Panc1 (cell line): Measurements from ENCODE around the gene TSC22D4. TPM values are rescaled to one million over a fixed set of nuclear protein-coding genes. Genes with fewer than 3 reads are reported as not detected.
A peak's percentile ranks its signal among the peaks of the same experiment; 100 is the strongest.
"Not testable (repeated sequence)": the region's sequence is repeated elsewhere in the genome, so short reads cannot be mapped to it uniquely, and the experiment has no call there.

Experiments
- ATAC-seq: fragments of 200-7000 bp; cut with Tn5 transposase; 2 replicates; pipeline ENCODE4 v1.9.1; 2020; ENCODE audit warnings: mild to moderate bottlenecking, moderate library complexity
- BruUV-seq: library from RNA; stranded (reverse); fragments of 400-500 nt; replicated peaks from 2 replicates; lab custom pipeline; 2021; lab: Mats Ljungman, UMichigan
- CTCF ChIA-PET: fragments of 300-600 bp; sonication (Branson Sonifier 250); formaldehyde crosslinking; loops from one replicate; lab custom pipeline; 2022; ENCODE audit warnings: antibody characterized with exemption; lab: Charles Lee
- POLR2A ChIA-PET: fragments of 300-600 bp; sonication (Branson Sonifier 250); formaldehyde crosslinking; loops from one replicate; lab custom pipeline; 2022; ENCODE audit warnings: antibody characterized with exemption; lab: Charles Lee
- DNase-seq: peaks from one replicate; pipeline ENCODE4 v3.0.0-alpha.2; 2010; ENCODE audit warnings: low read depth, low spot score
- H3K27ac ChIP-seq: 2 replicates; pipeline ENCODE4 v1.5.1; 2011; ENCODE audit warnings: mild to moderate bottlenecking, low read length, inconsistent platforms
- H3K27me3 ChIP-seq: fragments of 200-500 bp; sonication (Bioruptor generic); 2 replicates; pipeline ENCODE4 v1.6.0; 2014; ENCODE audit warnings: low read length, inconsistent platforms; ENCODE audit not compliant: control insufficient read depth, insufficient read depth
- H3K36me3 ChIP-seq: fragments of 200-500 bp; sonication (Bioruptor generic); 2 replicates; pipeline ENCODE4 v1.5.1; 2014; ENCODE audit warnings: inconsistent platforms, mild to moderate bottlenecking, low read length, moderate library complexity; ENCODE audit not compliant: control insufficient read depth, insufficient read depth
- H3K4me1 ChIP-seq: 2 replicates; pipeline ENCODE4 v1.5.1; 2011; ENCODE audit warnings: inconsistent platforms, mild to moderate bottlenecking, low read length, moderate library complexity; ENCODE audit not compliant: control insufficient read depth, insufficient read depth
- H3K4me3 ChIP-seq, 2 experiments: 2 replicates each; pipeline ENCODE4 v1.5.1; 2011 to 2012; ENCODE audit warnings: low read depth in 2 of 2, low read length in 2 of 2, mild to moderate bottlenecking in 2 of 2, inconsistent platforms in 1 of 2, moderate library complexity in 1 of 2
- H3K9me3 ChIP-seq: fragments of 200-500 bp; sonication (Bioruptor generic); 2 replicates; pipeline ENCODE4 v1.5.1; 2014; ENCODE audit warnings: low read depth, mild to moderate bottlenecking, inconsistent platforms, low read length, moderate library complexity; ENCODE audit not compliant: control insufficient read depth, insufficient read depth
- POLR2AphosphoS5 ChIP-seq: IDR thresholded peaks from 2 replicates; pipeline ENCODE4 v1.6.1; 2012; ENCODE audit warnings: mild to moderate bottlenecking, low read depth, low read length, moderate library complexity
- REST ChIP-seq, 2 experiments: IDR thresholded peaks; 2 replicates each; pipeline ENCODE4 v1.6.1; 2011 to 2012; ENCODE audit warnings: low read depth in 2 of 2, control low read depth in 1 of 2, low read length in 1 of 2, mild to moderate bottlenecking in 1 of 2, moderate library complexity in 1 of 2; ENCODE audit not compliant: insufficient read depth in 1 of 2
- SIN3A ChIP-seq: IDR thresholded peaks from 2 replicates; pipeline ENCODE4 v1.6.1; 2012; ENCODE audit warnings: low read depth, mild to moderate bottlenecking, low read length, moderate library complexity, borderline replicate concordance; ENCODE audit not compliant: insufficient read depth
- TCF7L2 ChIP-seq: IDR thresholded peaks from 2 replicates; pipeline ENCODE4 v1.6.1; 2011; ENCODE audit warnings: mild to moderate bottlenecking, low read depth, low read length, inconsistent platforms
- in situ Hi-C: cut with HindIII; loops from 2 replicates; pipeline ENCODE4 v1.10.0; 2016; ENCODE audit warnings: low sequenced_read_pairs, low pct_unique_long_range_greater_than_20kb
- intact Hi-C: fragments of 100-400 bp; cut with micrococcal nuclease; formaldehyde crosslinking; loops from one replicate; pipeline ENCODE4 v1.10.0; 2022; ENCODE audit not compliant: unreplicated experiment
- total RNA-seq: library from RNA; stranded (reverse); gene quantifications from one replicate; pipeline ENCODE4 v1.2.1, GENCODE V29; 2021; ENCODE audit not compliant: unreplicated experiment
- TF ChIP-seq, protein P1 (sequence below): fragments of 450-650 bp; IDR thresholded peaks from 2 replicates; pipeline ENCODE4 v1.5.1; 2017; ENCODE audit warnings: mild to moderate bottlenecking

The TSC22D4 gene
- total RNA-seq, 1 experiment from 2014 or later = 82.6 TPM

GRCh38 chr7:100506356-100506923 is 27.4 kb upstream of the TSC22D4 start:
- Histone ChIP-seq H3K27me3 (no peaks in the 10 kb centered on the region), H3K4me1 (peaks cover 12% of the 10 kb centered on the region), H3K27ac (no peak overlapping the region), H3K36me3 (no peaks in the 10 kb centered on the region), H3K4me3 (no peak overlapping the region), H3K9me3 (no peaks in the 10 kb centered on the region)
- no peak for TF ChIP-seq SIN3A
- no peak for TF ChIP-seq TCF7L2
- TF ChIP-seq REST (IDR thresholded peaks at IDR 0.05; ENCODE audit: insufficient read depth in 1 of 2, low read depth in 2 of 2, low read length in 1 of 2) = no peak
- TF ChIP-seq, protein P1, sequence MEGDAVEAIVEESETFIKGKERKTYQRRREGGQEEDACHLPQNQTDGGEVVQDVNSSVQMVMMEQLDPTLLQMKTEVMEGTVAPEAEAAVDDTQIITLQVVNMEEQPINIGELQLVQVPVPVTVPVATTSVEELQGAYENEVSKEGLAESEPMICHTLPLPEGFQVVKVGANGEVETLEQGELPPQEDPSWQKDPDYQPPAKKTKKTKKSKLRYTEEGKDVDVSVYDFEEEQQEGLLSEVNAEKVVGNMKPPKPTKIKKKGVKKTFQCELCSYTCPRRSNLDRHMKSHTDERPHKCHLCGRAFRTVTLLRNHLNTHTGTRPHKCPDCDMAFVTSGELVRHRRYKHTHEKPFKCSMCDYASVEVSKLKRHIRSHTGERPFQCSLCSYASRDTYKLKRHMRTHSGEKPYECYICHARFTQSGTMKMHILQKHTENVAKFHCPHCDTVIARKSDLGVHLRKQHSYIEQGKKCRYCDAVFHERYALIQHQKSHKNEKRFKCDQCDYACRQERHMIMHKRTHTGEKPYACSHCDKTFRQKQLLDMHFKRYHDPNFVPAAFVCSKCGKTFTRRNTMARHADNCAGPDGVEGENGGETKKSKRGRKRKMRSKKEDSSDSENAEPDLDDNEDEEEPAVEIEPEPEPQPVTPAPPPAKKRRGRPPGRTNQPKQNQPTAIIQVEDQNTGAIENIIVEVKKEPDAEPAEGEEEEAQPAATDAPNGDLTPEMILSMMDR = no peak
- no peak for TF ChIP-seq POLR2AphosphoS5
- BruUV-seq = no TSS peak
- in situ Hi-C loops = no loop called here
- POLR2A ChIA-PET = interaction anchor here (0.6 to 0.7 kb wide), 2 partner anchors 9 to 31 kb away, joined by 4 to 5 read pairs; no protein-coding TSS in a partner anchor
- intact Hi-C loops = no loop called here
- ATAC-seq (no peak), DNase-seq (no peak)
- CTCF ChIA-PET = interaction anchor here (0.6 kb wide), 1 partner anchor 59 kb away, joined by 8 read pairs; no protein-coding TSS in a partner anchor

- no peaks in the 10 kb centered on the region for H3K36me3 ChIP-seq
- no peak overlapping the region for H3K4me3 ChIP-seq
- BruUV-seq = no TSS peak
- H3K27ac ChIP-seq = peak overlapping the region; percentile 30; the same call in 1 of the 2 replicates
- no peaks in the 10 kb centered on the region for H3K9me3 ChIP-seq
- in situ Hi-C loops (no loop called here), intact Hi-C loops (no loop called here)
- no peaks in the 10 kb centered on the region for H3K27me3 ChIP-seq
- POLR2A ChIA-PET = interaction anchor here (0.6 to 0.7 kb wide), 2 partner anchors 112 to 179 kb away, joined by 3 to 5 read pairs; no protein-coding TSS in a partner anchor
- peaks cover 12% of the 10 kb centered on the region for H3K4me1 ChIP-seq
- ATAC-seq (no peak), DNase-seq (no peak)
- TF ChIP-seq TCF7L2 (no peak), REST (IDR thresholded peaks at IDR 0.05; ENCODE audit: insufficient read depth in 1 of 2, low read depth in 2 of 2, low read length in 1 of 2) (no peak), POLR2AphosphoS5 (no peak)
- CTCF ChIA-PET = no interaction called here
Observed at GRCh38 chr7:100504887-100505611, 26.0 kb upstream of the TSC22D4 start.

GRCh38 chr7:100504031-100504430 is 25.0 kb upstream of the TSC22D4 start:
- Histone ChIP-seq H3K4me1 (peaks cover 12% of the 10 kb centered on the region), H3K27ac (peak overlapping the region; percentile 2)
- H3K27me3 ChIP-seq, intact Hi-C loops, H3K4me3 ChIP-seq, CTCF ChIA-PET, in situ Hi-C loops, H3K9me3 ChIP-seq, BruUV-seq, POLR2A ChIA-PET, DNase-seq, H3K36me3 ChIP-seq: not testable (repeated sequence)
- peak; percentile 24 for ATAC-seq

GRCh38 chr7:100500743-100501142 is 21.7 kb upstream of the TSC22D4 start:
- H3K27me3 ChIP-seq, POLR2A ChIA-PET, H3K36me3 ChIP-seq, ATAC-seq, H3K27ac ChIP-seq, H3K9me3 ChIP-seq, BruUV-seq, H3K4me3 ChIP-seq, intact Hi-C loops, DNase-seq, CTCF ChIA-PET, in situ Hi-C loops: not testable (repeated sequence)
- peaks cover 12% of the 10 kb centered on the region for H3K4me1 ChIP-seq
